NCI-H510A (cell line): ENCODE results near the gene COMTD1.

Experiments used
- DNase-seq: peaks from one replicate; lab custom pipeline; 2025; lab: John Stamatoyannopoulos, UW

COMTD1 gene

GRCh38 chr10:75235375-75236177 is at the start of gene COMTD1:
Gene COMTD1 (minus strand): TSS chr10:75235957. CDS start chr10:75235928, 29 bp downstream.
- DNase-seq = peak; percentile 91

GRCh38 chr10:75283671-75284470 is 48.1 kb upstream of the COMTD1 start:
- no peak for DNase-seq

- no peak for DNase-seq
These were observed 47.4 kb upstream of the COMTD1 start for GRCh38 chr10:75283078-75283670.

- DNase-seq = no peak
These were observed 46.2 kb upstream of the COMTD1 start for GRCh38 chr10:75281974-75282373.

- no peak for DNase-seq
These were observed 44.5 kb upstream of the COMTD1 start for GRCh38 chr10:75280236-75280635.

GRCh38 chr10:75276069-75276872 is 40.5 kb upstream of the COMTD1 start:
- no peak for DNase-seq

- no peak for DNase-seq
These were observed 37.1 kb upstream of the COMTD1 start for GRCh38 chr10:75272896-75273295.

GRCh38 chr10:75272094-75272493 is 36.3 kb upstream of the COMTD1 start:
- DNase-seq = no peak

- DNase-seq = no peak
These were observed 33.8 kb upstream of the COMTD1 start for GRCh38 chr10:75269605-75270004.

- no peak for DNase-seq
These were observed 31.2 kb upstream of the COMTD1 start for GRCh38 chr10:75266945-75267344.

- DNase-seq = no peak
These were observed 30.1 kb upstream of the COMTD1 start for GRCh38 chr10:75265856-75266255.

- no peak for DNase-seq
These were observed 28.0 kb upstream of the COMTD1 start for GRCh38 chr10:75263806-75264205.

- no peak for DNase-seq
These were observed 26.3 kb upstream of the COMTD1 start for GRCh38 chr10:75261813-75262705.

GRCh38 chr10:75260990-75261389 is 25.2 kb upstream of the COMTD1 start:
- no peak for DNase-seq

GRCh38 chr10:75254739-75255138 is 19.0 kb upstream of the COMTD1 start:
- DNase-seq = no peak

GRCh38 chr10:75253281-75254220 is 17.8 kb upstream of the COMTD1 start:
- DNase-seq = no peak

- no peak for DNase-seq
These were observed 15.2 kb upstream of the COMTD1 start for GRCh38 chr10:75250934-75251333.

GRCh38 chr10:75247797-75248196 is 12.0 kb upstream of the COMTD1 start:
- DNase-seq = no peak

- DNase-seq = no peak
These were observed 10.7 kb upstream of the COMTD1 start for GRCh38 chr10:75246506-75246905.
